Activated CD4-positive, alpha-beta T cell treated with anti-CD3 and anti-CD28 coated beads, Interleukin-2, amount 10 ng/mL, durations not matched to agents 7 days and 5 days (primary cell): Measurements from ENCODE around the gene DCLK1. TPM values are rescaled to one million over a fixed set of nuclear protein-coding genes. Genes with fewer than 3 reads are reported as not detected.

Experiments used
- CTCF ChIA-PET: fragments of 350-600 bp; sonication (Branson Sonifier 250); formaldehyde crosslinking; loops from one replicate; lab custom pipeline; 2021; ENCODE audit warnings: antibody characterized with exemption; lab: Charles Lee
- POLR2A ChIA-PET: fragments of 350-600 bp; sonication (Branson Sonifier 250); formaldehyde crosslinking; loops from one replicate; lab custom pipeline; 2021; ENCODE audit warnings: antibody characterized with exemption; lab: Charles Lee
- DNase-seq: peaks from one replicate; pipeline ENCODE4 v3.0.0-alpha.2; 2020
- H3K27ac Mint-ChIP-seq: one replicate; pipeline ENCODE4 v1.8.0; 2021; ENCODE audit warnings: mild to moderate bottlenecking, moderate library complexity, mixed read lengths
- H3K27me3 Mint-ChIP-seq: one replicate; pipeline ENCODE4 v1.8.0; 2021; ENCODE audit warnings: mixed read lengths
- H3K36me3 Mint-ChIP-seq: one replicate; pipeline ENCODE4 v1.8.0; 2021; ENCODE audit warnings: low read depth, mixed read lengths
- H3K4me1 Mint-ChIP-seq: one replicate; pipeline ENCODE4 v1.8.0; 2021; ENCODE audit warnings: mixed read lengths
- H3K4me3 Mint-ChIP-seq: one replicate; pipeline ENCODE4 v1.8.0; 2021; ENCODE audit warnings: mild to moderate bottlenecking, moderate library complexity, mixed read lengths
- H3K9me3 Mint-ChIP-seq: one replicate; pipeline ENCODE4 v1.8.0; 2021; ENCODE audit warnings: mixed read lengths
- total RNA-seq, 2 experiments: library from RNA; stranded (reverse); gene quantifications; one replicate each; pipeline ENCODE4 v1.2.3, GENCODE V29; 2021

DCLK1 gene
- total RNA-seq, 2 experiments from 2014 or later = not detected

DNA sequence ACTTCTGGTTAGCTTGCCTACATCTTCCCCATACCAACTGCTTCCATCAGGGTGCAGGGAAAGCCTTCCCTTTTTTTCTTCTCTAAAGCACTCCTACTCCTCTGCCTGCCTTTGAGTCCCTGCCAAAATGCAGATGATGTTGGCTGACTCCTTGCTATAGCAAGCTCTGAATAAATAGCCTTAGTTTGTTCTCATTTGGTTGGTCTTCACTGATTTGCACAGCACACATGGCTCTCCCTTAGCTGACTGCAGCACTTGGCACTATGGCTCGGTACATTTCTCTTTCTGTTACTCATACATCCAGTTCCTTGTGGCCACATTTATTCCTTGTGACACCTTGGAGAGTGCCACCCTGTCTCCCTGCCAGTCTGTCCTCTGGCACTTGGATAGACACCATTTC is 249.8 kb downstream of the DCLK1 start:
- no peak for DNase-seq
- POLR2A ChIA-PET = no interaction called here
- H3K36me3 Mint-ChIP-seq = no peaks in the 10 kb centered on the region
- CTCF ChIA-PET = no interaction called here
- no peaks in the 10 kb centered on the region for H3K9me3 Mint-ChIP-seq
- no peak overlapping the region for H3K4me3 Mint-ChIP-seq
- no peaks in the 10 kb centered on the region for H3K27me3 Mint-ChIP-seq
- no peaks in the 10 kb centered on the region for H3K4me1 Mint-ChIP-seq
- no peak overlapping the region for H3K27ac Mint-ChIP-seq

DNA sequence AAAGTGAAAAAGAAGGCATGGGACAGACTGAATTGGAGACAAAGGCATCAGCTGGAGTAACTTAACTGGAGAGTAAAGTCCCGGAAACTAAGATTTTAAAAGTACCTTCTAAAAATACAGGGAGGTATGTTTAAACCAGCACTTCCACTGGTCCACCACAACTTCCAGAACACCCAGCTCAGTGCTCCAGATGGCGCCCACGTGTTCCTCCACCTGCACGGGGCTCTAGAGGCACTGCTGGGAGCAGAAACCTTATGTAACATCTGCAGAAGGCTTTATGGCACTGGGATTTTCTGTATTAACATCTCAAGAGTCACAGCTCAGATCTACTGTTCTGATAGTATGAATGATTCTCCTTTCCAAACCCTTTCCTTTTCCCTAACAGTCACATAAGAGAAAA is 252.1 kb downstream of the DCLK1 start:
- no peak for DNase-seq
- H3K9me3 Mint-ChIP-seq = no peaks in the 10 kb centered on the region
- ChIA-PET POLR2A (no interaction called here), CTCF (no interaction called here)
- H3K36me3 Mint-ChIP-seq = no peaks in the 10 kb centered on the region
- no peaks in the 10 kb centered on the region for H3K4me1 Mint-ChIP-seq
- no peak overlapping the region for H3K27ac Mint-ChIP-seq
- H3K4me3 Mint-ChIP-seq = no peak overlapping the region
- no peaks in the 10 kb centered on the region for H3K27me3 Mint-ChIP-seq

DNA sequence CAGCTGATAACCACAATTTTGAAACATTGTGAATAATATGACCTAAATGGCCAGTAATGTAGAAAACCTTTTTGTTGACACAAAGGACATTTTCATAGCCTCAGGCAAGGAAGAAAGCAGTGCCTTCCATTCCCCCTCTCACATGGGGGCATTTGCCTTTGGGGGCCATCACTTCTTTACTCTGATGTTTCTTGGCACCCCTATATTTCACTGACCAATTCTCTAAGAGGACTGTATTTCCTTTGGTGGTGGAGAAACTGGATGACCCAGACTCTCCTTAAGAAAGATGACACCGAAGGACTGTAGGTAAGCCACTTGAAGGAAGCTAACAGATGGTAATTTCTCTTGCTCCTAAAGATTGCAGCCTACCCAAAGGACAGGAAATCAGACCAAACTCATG is 254.6 kb downstream of the DCLK1 start:
- Mint-ChIP-seq H3K27me3 (no peaks in the 10 kb centered on the region), H3K4me1 (no peaks in the 10 kb centered on the region), H3K4me3 (no peak overlapping the region), H3K36me3 (no peaks in the 10 kb centered on the region), H3K9me3 (no peaks in the 10 kb centered on the region), H3K27ac (no peak overlapping the region)
- ChIA-PET CTCF (no interaction called here), POLR2A (no interaction called here)
- no peak for DNase-seq

DNA sequence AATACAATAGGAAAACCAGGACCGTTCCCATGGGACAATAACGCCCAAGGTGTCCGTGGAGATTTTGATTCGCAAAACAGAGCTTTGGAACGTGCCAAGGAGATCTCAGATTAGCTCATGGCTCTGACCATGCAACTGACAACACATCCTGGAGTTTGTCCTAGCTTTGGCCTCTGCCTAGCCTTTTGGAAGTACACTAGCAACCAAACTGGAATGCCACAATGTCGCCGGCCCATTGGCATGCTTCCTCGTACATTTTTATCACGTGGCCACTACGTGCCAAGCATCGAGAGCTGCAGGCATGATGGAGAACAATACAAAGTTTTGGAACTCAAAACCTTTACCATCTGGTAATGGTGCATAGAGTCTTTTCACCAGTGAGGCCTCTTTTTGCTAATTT is 256.5 kb downstream of the DCLK1 start:
- Mint-ChIP-seq H3K4me3 (no peak overlapping the region), H3K27me3 (no peaks in the 10 kb centered on the region), H3K36me3 (no peaks in the 10 kb centered on the region), H3K27ac (no peak overlapping the region), H3K4me1 (no peaks in the 10 kb centered on the region), H3K9me3 (no peaks in the 10 kb centered on the region)
- ChIA-PET POLR2A (no interaction called here), CTCF (no interaction called here)
- DNase-seq = no peak

DNA sequence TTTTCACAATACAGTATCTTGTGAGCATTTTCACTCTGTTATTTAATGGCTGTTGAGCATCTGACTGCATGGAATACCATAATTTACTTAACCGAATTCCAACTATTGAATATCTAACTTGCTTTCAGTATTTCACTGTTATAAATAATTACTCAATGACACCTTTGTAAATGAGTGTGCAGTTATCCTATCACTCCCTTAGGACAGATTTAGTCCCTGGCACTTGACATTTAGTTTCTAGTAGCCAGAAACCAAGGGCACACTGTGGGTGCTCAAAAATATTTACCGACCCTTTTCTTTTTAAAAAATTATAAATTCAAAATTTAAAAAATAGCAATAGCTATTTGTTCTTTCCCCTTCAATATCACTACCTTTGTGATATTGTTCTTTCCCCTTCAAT is 258.8 kb downstream of the DCLK1 start:
- Mint-ChIP-seq H3K4me1 (no peaks in the 10 kb centered on the region), H3K4me3 (no peak overlapping the region), H3K36me3 (no peaks in the 10 kb centered on the region), H3K27me3 (no peaks in the 10 kb centered on the region), H3K27ac (no peak overlapping the region), H3K9me3 (no peaks in the 10 kb centered on the region)
- ChIA-PET POLR2A (no interaction called here), CTCF (no interaction called here)
- DNase-seq = no peak

DNA sequence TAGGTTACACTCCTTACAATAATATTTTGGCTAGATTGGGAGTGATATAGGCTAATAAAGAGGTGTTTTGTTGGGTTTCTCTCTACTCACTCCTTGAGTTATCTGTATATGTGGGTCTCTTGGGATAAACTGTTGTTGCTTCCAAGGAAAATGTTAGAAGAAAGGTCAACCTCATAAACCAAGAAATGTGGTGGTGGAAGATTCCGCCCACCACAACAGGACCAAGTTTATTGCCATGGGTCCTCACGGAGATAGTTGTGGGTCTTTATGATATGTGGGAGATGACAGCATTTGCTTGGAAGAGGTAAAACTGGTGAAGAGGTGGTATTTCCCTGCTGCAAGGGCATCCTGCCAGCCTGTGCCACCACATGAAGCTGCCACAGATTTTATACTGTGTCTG is 259.6 kb downstream of the DCLK1 start:
- H3K4me3 Mint-ChIP-seq = no peak overlapping the region
- no peak overlapping the region for H3K27ac Mint-ChIP-seq
- no peaks in the 10 kb centered on the region for H3K36me3 Mint-ChIP-seq
- H3K4me1 Mint-ChIP-seq = no peaks in the 10 kb centered on the region
- H3K27me3 Mint-ChIP-seq = no peaks in the 10 kb centered on the region
- ChIA-PET POLR2A (no interaction called here), CTCF (no interaction called here)
- H3K9me3 Mint-ChIP-seq = no peaks in the 10 kb centered on the region
- no peak for DNase-seq

DNA sequence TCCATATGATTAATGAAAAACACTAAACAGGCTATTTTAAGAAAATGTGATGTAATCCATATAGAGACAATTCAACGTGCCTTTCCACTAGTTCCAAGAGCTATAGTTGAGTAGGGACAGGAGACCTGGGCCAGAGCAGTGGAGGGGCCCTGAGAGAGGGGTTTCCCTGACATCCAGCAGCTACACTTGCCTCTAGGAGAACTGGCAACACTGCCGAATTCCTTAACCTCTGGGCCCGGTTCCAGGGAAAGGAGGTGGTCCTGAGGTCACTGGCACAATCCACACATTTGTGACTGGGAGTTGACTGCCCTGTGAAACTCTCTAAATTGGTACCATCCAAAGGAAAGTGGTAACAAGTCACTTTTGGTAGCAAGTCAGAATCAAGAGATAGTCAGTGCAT is 264.4 kb downstream of the DCLK1 start:
- POLR2A ChIA-PET = no interaction called here
- no peak overlapping the region for H3K4me3 Mint-ChIP-seq
- no peak overlapping the region for H3K27ac Mint-ChIP-seq
- H3K9me3 Mint-ChIP-seq = peaks cover 2% of the 10 kb centered on the region
- CTCF ChIA-PET = no interaction called here
- no peaks in the 10 kb centered on the region for H3K27me3 Mint-ChIP-seq
- H3K36me3 Mint-ChIP-seq = no peaks in the 10 kb centered on the region
- no peaks in the 10 kb centered on the region for H3K4me1 Mint-ChIP-seq
- DNase-seq = no peak

DNA sequence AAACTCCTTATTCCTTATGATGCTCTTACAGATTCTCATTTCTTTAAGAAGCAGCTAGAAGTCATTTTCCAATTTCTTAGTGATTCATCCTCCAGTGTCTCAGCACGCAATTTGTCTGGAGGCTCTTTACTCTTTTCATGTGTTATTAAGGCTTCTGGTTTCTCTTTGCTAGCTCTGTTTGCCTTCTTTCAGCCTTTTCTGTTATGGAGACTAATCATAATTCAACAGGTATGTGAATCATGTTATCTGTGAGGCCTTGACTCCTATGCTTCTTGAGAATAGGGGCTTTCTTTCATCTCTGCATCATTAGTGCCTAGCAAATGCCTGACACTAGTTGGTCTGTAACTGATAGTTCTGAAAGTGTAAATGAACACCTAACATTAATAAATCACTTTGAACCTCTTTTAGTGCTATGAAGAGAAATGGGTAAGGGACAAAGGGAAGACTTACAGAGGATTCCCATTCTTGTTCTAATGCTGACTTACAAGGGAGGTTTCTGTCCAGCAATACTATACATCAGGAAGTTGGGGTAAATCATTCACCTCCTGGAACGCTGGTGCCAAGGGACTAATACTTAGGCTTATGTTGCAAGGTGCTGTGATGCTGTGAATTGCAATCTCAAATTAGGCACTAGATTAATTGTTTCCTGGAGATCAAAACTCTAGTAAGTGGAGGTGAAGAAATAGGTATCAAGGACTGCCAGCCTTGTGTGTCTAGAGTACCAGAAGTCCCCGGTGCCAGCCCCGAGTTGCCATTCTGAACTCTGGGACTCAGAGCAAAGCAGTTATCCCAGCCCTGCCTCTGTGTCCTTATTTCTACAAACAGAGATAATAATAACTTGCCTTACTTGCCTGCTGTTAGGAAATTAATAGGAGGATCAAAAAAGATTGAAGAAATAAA is 265.6 kb downstream of the DCLK1 start:
- Mint-ChIP-seq H3K4me1 (no peaks in the 10 kb centered on the region), H3K27me3 (no peaks in the 10 kb centered on the region), H3K27ac (no peak overlapping the region), H3K9me3 (peaks cover 2% of the 10 kb centered on the region), H3K36me3 (no peaks in the 10 kb centered on the region), H3K4me3 (no peak overlapping the region)
- CTCF ChIA-PET = no interaction called here
- POLR2A ChIA-PET = no interaction called here
- DNase-seq = no peak

DNA sequence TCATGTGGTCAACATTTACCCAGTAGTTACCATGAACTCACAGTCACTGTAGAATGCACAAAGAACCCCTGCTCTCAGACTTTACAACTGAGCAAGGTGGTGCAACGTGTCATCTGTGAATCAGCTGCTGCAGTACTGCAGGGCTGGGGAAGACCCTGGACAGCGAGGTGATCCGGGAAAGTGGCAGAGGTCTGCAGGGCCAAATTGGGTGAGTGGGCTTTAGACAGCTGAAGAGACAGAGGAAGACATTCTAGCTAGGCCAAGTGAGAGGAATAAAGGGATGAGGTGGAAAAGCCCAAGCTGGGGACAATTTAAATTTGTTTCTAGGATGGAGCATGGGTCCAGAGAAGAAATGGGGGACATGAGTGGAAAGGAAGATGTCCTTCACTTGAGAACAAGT is 270.5 kb downstream of the DCLK1 start:
- DNase-seq = no peak
- H3K27me3 Mint-ChIP-seq = peaks cover 12% of the 10 kb centered on the region

DNA sequence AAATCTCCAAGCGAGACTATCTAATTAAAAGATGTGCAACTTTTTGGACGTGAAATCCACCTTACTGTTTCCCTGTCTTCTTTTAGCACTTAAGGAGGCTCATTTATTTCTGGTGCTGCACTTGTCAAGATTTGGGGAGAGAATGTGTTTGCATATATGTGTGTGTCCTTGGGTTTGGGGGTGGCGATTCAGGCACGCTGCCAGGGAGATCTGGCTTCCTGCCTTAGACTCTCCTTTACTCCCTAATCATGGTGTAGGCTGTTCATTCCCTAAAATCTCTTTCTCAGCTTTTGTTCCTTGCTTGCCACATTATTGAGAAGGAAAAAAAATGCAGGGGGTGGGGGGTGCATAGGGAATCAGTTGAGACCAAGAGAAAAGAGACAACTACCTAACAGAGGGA is 271.2 kb downstream of the DCLK1 start:
- POLR2A ChIA-PET = no interaction called here
- H3K9me3 Mint-ChIP-seq = no peaks in the 10 kb centered on the region

More for the DNA sequence above, 270.5 kb downstream of the DCLK1 start:
- H3K4me1 Mint-ChIP-seq = no peaks in the 10 kb centered on the region
- no peak overlapping the region for H3K4me3 Mint-ChIP-seq
- H3K9me3 Mint-ChIP-seq = peaks cover 2% of the 10 kb centered on the region
- H3K27ac Mint-ChIP-seq = no peak overlapping the region
- CTCF ChIA-PET = no interaction called here
- no peaks in the 10 kb centered on the region for H3K36me3 Mint-ChIP-seq
- POLR2A ChIA-PET = no interaction called here

DNA sequence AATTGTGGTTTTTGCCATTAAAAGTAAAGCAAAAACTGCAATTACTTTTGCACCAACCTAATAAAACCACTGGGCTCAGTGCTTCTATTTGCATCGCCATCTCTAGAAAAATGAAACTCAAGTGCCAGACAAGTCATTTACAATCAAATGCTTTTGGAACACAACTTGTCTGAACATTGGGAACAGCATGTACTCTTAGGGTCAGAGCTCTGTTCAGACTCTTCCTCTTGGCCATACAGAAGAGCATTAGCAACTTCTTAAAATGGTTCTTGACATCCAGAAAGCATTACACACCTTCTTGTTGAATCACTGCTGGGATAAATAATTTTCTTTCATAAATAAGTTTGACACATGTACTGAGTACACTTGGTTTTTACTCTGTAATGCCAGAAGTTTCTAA is 272.5 kb downstream of the DCLK1 start:
- Mint-ChIP-seq H3K36me3 (no peaks in the 10 kb centered on the region), H3K27me3 (peaks cover 17% of the 10 kb centered on the region), H3K4me3 (no peak overlapping the region), H3K4me1 (no peaks in the 10 kb centered on the region), H3K9me3 (no peaks in the 10 kb centered on the region), H3K27ac (no peak overlapping the region)
- ChIA-PET CTCF (no interaction called here), POLR2A (no interaction called here)
- no peak for DNase-seq

More for the DNA sequence above, 271.2 kb downstream of the DCLK1 start:
- no peak for DNase-seq
- Mint-ChIP-seq H3K27me3 (peaks cover 14% of the 10 kb centered on the region), H3K4me1 (no peaks in the 10 kb centered on the region), H3K27ac (no peak overlapping the region), H3K4me3 (no peak overlapping the region), H3K36me3 (no peaks in the 10 kb centered on the region)
- CTCF ChIA-PET = no interaction called here

DNA sequence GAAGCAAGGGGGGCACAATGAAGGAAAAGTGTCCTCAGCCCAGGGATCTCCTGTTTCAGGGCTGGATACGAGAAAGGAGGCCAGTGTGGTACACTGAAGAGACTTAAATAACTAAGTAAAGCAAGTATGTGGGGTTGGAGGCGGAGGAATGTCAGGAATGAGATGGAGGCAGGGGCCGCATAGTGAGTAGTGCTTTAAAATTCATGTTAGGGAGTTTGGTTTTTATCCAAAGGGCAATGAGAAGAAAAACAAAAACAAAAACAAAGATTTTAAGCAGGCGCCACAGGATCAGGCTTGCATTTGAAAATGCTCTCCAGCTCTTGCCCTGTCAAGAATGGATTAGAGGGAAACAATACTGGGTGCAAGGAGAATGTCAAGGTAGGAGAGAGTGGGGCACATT is 273.4 kb downstream of the DCLK1 start:
- peaks cover 17% of the 10 kb centered on the region for H3K27me3 Mint-ChIP-seq
- no peaks in the 10 kb centered on the region for H3K9me3 Mint-ChIP-seq
- ChIA-PET CTCF (no interaction called here), POLR2A (no interaction called here)
- H3K36me3 Mint-ChIP-seq = no peaks in the 10 kb centered on the region
- no peak for DNase-seq
- H3K4me3 Mint-ChIP-seq = no peak overlapping the region
- H3K27ac Mint-ChIP-seq = no peak overlapping the region
- no peaks in the 10 kb centered on the region for H3K4me1 Mint-ChIP-seq

DNA sequence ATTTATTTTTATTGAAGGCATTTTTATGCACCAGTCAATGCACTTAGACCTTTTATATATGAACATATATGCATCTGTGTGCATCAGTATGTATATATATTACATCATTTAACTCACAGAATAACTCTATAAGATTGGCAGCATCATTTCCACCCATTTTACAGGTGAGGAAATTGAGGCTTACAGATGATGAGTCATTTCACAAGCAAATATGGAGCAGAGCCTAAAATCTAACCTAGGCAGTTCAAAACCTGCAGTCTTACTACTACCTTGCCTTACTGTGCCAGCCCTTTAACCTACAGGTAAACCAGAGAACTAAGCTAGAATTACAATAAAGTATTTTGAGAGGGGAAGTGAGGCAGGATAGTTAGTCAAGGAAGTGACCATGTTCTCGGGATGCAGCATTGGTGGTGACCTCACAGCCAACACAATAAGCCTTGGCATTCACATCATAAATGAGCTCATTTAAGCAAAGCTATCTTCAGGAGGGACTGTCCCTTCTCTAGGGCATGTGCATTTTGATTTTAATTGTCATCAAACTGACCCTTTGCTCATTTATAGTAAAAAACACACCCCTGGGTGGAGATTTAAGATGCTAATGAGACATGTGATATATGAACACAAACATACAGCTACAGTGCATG is 274.3 kb downstream of the DCLK1 start:
- H3K9me3 Mint-ChIP-seq = no peaks in the 10 kb centered on the region
- H3K36me3 Mint-ChIP-seq = no peaks in the 10 kb centered on the region
- peaks cover 17% of the 10 kb centered on the region for H3K27me3 Mint-ChIP-seq
- DNase-seq = no peak
- no peak overlapping the region for H3K4me3 Mint-ChIP-seq
- POLR2A ChIA-PET = no interaction called here
- H3K27ac Mint-ChIP-seq = no peak overlapping the region
- CTCF ChIA-PET = no interaction called here
- H3K4me1 Mint-ChIP-seq = no peaks in the 10 kb centered on the region
